ENCODE measurements around the gene TOMM5.

DNA sequence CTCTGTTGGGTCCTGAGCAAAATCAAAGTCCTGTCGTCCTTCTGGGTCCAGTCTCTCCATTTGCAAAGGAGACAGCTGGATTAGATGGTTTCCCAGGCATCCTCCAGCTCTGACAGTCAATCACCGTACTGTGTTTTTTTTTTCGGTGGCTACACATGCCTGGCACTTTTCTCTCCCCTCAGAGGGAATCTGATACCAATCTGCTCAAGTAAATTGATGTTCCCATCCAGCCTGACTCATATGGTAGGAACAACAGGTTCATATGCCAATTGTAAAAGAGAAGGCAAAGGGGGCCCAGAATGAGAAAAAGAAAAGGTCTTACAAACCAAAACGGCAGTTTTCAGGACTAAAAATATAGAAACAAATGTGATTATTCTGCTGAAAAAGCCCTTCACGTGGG is 17.4 kb downstream of the TOMM5 start:
- TF ChIP-seq, protein P1, sequence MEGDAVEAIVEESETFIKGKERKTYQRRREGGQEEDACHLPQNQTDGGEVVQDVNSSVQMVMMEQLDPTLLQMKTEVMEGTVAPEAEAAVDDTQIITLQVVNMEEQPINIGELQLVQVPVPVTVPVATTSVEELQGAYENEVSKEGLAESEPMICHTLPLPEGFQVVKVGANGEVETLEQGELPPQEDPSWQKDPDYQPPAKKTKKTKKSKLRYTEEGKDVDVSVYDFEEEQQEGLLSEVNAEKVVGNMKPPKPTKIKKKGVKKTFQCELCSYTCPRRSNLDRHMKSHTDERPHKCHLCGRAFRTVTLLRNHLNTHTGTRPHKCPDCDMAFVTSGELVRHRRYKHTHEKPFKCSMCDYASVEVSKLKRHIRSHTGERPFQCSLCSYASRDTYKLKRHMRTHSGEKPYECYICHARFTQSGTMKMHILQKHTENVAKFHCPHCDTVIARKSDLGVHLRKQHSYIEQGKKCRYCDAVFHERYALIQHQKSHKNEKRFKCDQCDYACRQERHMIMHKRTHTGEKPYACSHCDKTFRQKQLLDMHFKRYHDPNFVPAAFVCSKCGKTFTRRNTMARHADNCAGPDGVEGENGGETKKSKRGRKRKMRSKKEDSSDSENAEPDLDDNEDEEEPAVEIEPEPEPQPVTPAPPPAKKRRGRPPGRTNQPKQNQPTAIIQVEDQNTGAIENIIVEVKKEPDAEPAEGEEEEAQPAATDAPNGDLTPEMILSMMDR (IDR thresholded peaks at IDR 0.05; ENCODE audit: low read depth, low read length, poor library complexity, severe bottlenecking) = no peak
- TF ChIP-seq EZH2phosphoT487 (IDR thresholded peaks at IDR 0.05; ENCODE audit: borderline replicate concordance, low read length) = no peak
